ENCODE data around the gene CNTN4. TPM values are rescaled to one million over a fixed set of nuclear protein-coding genes. Genes with fewer than 3 reads are reported as not detected.

Gene CNTN4
- total RNA-seq, 4 donors from 2014 or later: 2.6 to 91.2 (median 13.2) TPM

GRCh38 chr3:2680236-2680635 lies 581.6 kb downstream of the CNTN4 start:
- intact Hi-C loops (cut with DNase I; ENCODE audit: low total_unique reads): no loop called here
- Histone ChIP-seq H3K9me3 (no peaks in the 10 kb centered on the region), H3K4me1 (no peaks in the 10 kb centered on the region), H3K27me3 (no peaks in the 10 kb centered on the region), H3K4me3 (no peak overlapping the region), H3K36me3 (no peaks in the 10 kb centered on the region), H3K27ac (no peak overlapping the region)
- no peak for DNase-seq
- TF ChIP-seq CTCF (IDR thresholded peaks at IDR 0.05): no peak
- no peak for TF ChIP-seq POLR2A (IDR thresholded peaks at IDR 0.05)

GRCh38 chr3:2684046-2684445 lies 585.4 kb downstream of the CNTN4 start:
- no peaks in the 10 kb centered on the region for H3K4me1 ChIP-seq
- TF ChIP-seq CTCF (IDR thresholded peaks at IDR 0.05) (no peak), POLR2A (IDR thresholded peaks at IDR 0.05) (no peak)

GRCh38 chr3:2686816-2687502 lies 588.3 kb downstream of the CNTN4 start:
- Histone ChIP-seq H3K9me3 (no peaks in the 10 kb centered on the region), H3K27ac (no peak overlapping the region), H3K36me3 (no peaks in the 10 kb centered on the region), H3K4me3 (no peak overlapping the region), H3K27me3 (no peaks in the 10 kb centered on the region), H3K4me1 (no peaks in the 10 kb centered on the region)
- no peak for DNase-seq
- intact Hi-C loops (cut with DNase I; ENCODE audit: low total_unique reads): no loop called here
- TF ChIP-seq POLR2A (IDR thresholded peaks at IDR 0.05) (no peak), CTCF (IDR thresholded peaks at IDR 0.05) (no peak)

More at GRCh38 chr3:2684046-2684445, 585.4 kb downstream of the CNTN4 start:
- no peak overlapping the region for H3K4me3 ChIP-seq
- H3K36me3 ChIP-seq: no peaks in the 10 kb centered on the region
- H3K27ac ChIP-seq: no peak overlapping the region
- intact Hi-C loops (cut with DNase I; ENCODE audit: low total_unique reads): no loop called here
- H3K9me3 ChIP-seq: no peaks in the 10 kb centered on the region
- DNase-seq: no peak
- H3K27me3 ChIP-seq: no peaks in the 10 kb centered on the region

- no peaks in the 10 kb centered on the region for H3K9me3 ChIP-seq
- no peaks in the 10 kb centered on the region for H3K27me3 ChIP-seq
- no peaks in the 10 kb centered on the region for H3K4me1 ChIP-seq
- no peak overlapping the region for H3K27ac ChIP-seq
- no peak for DNase-seq
- no peaks in the 10 kb centered on the region for H3K36me3 ChIP-seq
- no peak for TF ChIP-seq POLR2A (IDR thresholded peaks at IDR 0.05)
- TF ChIP-seq CTCF (IDR thresholded peaks at IDR 0.05): no peak
- intact Hi-C loops (cut with DNase I; ENCODE audit: low total_unique reads): no loop called here
- no peak overlapping the region for H3K4me3 ChIP-seq
These were observed 598.9 kb downstream of the CNTN4 start for GRCh38 chr3:2697589-2697988.

GRCh38 chr3:2701471-2701870 lies 602.8 kb downstream of the CNTN4 start:
- intact Hi-C loops (cut with DNase I; ENCODE audit: low total_unique reads): no loop called here
- no peak for DNase-seq
- no peaks in the 10 kb centered on the region for H3K36me3 ChIP-seq
- H3K4me3 ChIP-seq: no peak overlapping the region
- H3K4me1 ChIP-seq: no peaks in the 10 kb centered on the region
- H3K27me3 ChIP-seq: no peaks in the 10 kb centered on the region
- TF ChIP-seq CTCF (IDR thresholded peaks at IDR 0.05): no peak
- TF ChIP-seq POLR2A (IDR thresholded peaks at IDR 0.05): no peak
- H3K27ac ChIP-seq: no peak overlapping the region
- H3K9me3 ChIP-seq: no peaks in the 10 kb centered on the region
